ENCODE results near the gene DCHS1.

The DCHS1 gene

GRCh38 chr11:6612213-6613041, 43.2 kb downstream of the DCHS1 start, which contains the start of gene TAF10:
TSS of gene TAF10 (minus strand) at chr11:6612216. CDS start at chr11:6612189, 27 bp downstream.
- Histone ChIP-seq H3K9me3 (no peaks in the 10 kb centered on the region), H3K4me1 (peaks cover 1% of the 10 kb centered on the region; the same call in 1 of the 2 replicates), H3K36me3 (peaks cover 9% of the 10 kb centered on the region), H3K4me3 (ENCODE audit: low read depth, low read length) (peak within 1 kb of the TSS; percentile 72), H3K27me3 (no peaks in the 10 kb centered on the region)
- DNase-seq: peak; percentile 93
- peak; percentile 36 for TF ChIP-seq CTCF (IDR thresholded peaks at IDR 0.05; ENCODE audit: low read depth, low read length)

- DNase-seq: no peak
- H3K9me3 ChIP-seq: no peaks in the 10 kb centered on the region
Observed at GRCh38 chr11:6611963-6612212, 43.7 kb downstream of the DCHS1 start.

GRCh38 chr11:6611092-6611962, 44.3 kb downstream of the DCHS1 start:
- Histone ChIP-seq H3K9me3 (no peaks in the 10 kb centered on the region), H3K4me1 (peaks cover 8% of the 10 kb centered on the region), H3K27me3 (no peaks in the 10 kb centered on the region), H3K36me3 (peaks cover 9% of the 10 kb centered on the region), H3K4me3 (ENCODE audit: low read depth, low read length) (peak overlapping the region; percentile 71)
- no peak for TF ChIP-seq CTCF (IDR thresholded peaks at IDR 0.05; ENCODE audit: low read depth, low read length)
- no peak for DNase-seq

More at GRCh38 chr11:6611963-6612212, 43.7 kb downstream of the DCHS1 start:
- Histone ChIP-seq H3K36me3 (peaks cover 9% of the 10 kb centered on the region), H3K4me1 (peaks cover 4% of the 10 kb centered on the region; the same call in 1 of the 2 replicates), H3K4me3 (ENCODE audit: low read depth, low read length) (peak overlapping the region; percentile 71), H3K27me3 (no peaks in the 10 kb centered on the region)
- no peak for TF ChIP-seq CTCF (IDR thresholded peaks at IDR 0.05; ENCODE audit: low read depth, low read length)

DNA sequence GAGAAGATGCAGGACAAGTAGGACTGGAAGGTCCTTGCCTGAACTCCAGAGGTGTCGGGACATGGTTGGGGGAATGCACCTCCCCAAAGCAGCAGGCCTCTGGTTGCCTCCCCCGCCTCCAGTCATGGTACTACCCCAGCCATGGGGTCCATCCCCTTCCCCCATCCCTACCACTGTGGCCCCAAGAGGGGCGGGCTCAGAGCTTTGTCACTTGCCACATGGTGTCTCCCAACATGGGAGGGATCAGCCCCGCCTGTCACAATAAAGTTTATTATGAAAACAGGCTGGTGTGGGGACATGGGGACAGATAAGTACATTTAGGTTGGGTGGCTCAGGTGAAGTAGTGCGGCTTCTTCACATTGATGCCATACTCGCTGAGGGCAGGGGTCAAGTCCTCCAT, 45.0 kb downstream of the DCHS1 start:
- Histone ChIP-seq H3K9me3 (no peaks in the 10 kb centered on the region), H3K36me3 (peaks cover 9% of the 10 kb centered on the region), H3K4me1 (peaks cover 8% of the 10 kb centered on the region), H3K27me3 (no peaks in the 10 kb centered on the region), H3K4me3 (ENCODE audit: low read depth, low read length) (no peak overlapping the region; the same call in 1 of the 2 replicates)
- TF ChIP-seq CTCF (IDR thresholded peaks at IDR 0.05; ENCODE audit: low read depth, low read length): no peak
- no peak for DNase-seq

DNA sequence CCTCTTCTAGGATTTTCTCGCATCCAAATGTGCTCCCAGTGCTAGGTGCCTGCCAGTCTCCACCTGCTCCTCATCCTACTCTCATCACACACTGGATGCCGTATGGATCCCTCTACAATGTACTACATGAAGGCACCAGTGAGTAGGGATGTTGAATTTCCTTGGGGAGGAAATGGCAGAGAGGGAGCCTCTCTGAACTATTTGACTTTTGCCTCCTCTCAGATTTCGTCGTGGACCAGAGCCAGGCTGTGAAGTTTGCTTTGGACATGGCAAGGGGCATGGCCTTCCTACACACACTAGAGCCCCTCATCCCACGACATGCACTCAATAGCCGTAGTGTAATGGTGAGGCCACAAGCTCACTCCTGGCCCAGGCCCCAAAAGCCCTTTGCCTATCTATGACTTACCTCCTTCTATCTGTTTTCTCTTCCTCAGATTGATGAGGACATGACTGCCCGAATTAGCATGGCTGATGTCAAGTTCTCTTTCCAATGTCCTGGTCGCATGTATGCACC, 46.0 kb downstream of the DCHS1 start:
- H3K4me1 ChIP-seq: peaks cover 8% of the 10 kb centered on the region
- no peak for TF ChIP-seq CTCF (IDR thresholded peaks at IDR 0.05; ENCODE audit: low read depth, low read length)
- H3K4me3 ChIP-seq (ENCODE audit: low read depth, low read length): no peak overlapping the region
- peaks cover 9% of the 10 kb centered on the region for H3K36me3 ChIP-seq
- H3K9me3 ChIP-seq: no peaks in the 10 kb centered on the region
- H3K27me3 ChIP-seq: no peaks in the 10 kb centered on the region
- DNase-seq: no peak
